SK-N-SH (cell line): ENCODE data around the gene PRDX5.

Source experiments
- EP300 ChIP-seq, 2 experiments: IDR thresholded peaks; 2 replicates each; pipeline versions ENCODE4 v1.4.0 to v1.6.1; 2012; ENCODE audit warnings: borderline replicate concordance in 1 of 2, low read depth in 1 of 2, low read length in 1 of 2
- EZH2phosphoT487 ChIP-seq: fragments of 200-600 bp; sonication (generic); IDR thresholded peaks from 2 replicates; pipeline ENCODE4 v1.6.1; 2017; ENCODE audit warnings: low read depth, mixed run types, mild to moderate bottlenecking, antibody characterized with exemption, moderate library complexity, borderline replicate concordance
- MXI1 ChIP-seq: IDR thresholded peaks from 2 replicates; pipeline ENCODE4 v1.6.1; 2012; ENCODE audit warnings: mild to moderate bottlenecking, low read depth, low read length, improper control_type of control experiment
- POLR2AphosphoS5 ChIP-seq: IDR thresholded peaks from 2 replicates; pipeline ENCODE4 v1.6.1; 2012; ENCODE audit warnings: low read depth, low read length
- SIN3A ChIP-seq: IDR thresholded peaks from 2 replicates; pipeline ENCODE4 v1.6.1; 2012; ENCODE audit warnings: low read depth, mild to moderate bottlenecking, low read length, moderate library complexity, borderline replicate concordance
- TF ChIP-seq, protein P1 (sequence below): IDR thresholded peaks from 2 replicates; pipeline ENCODE4 v1.6.1; 2012; ENCODE audit warnings: mild to moderate bottlenecking, low read depth, low read length, moderate library complexity

- no peak for TF ChIP-seq POLR2AphosphoS5
- TF ChIP-seq, protein P1, sequence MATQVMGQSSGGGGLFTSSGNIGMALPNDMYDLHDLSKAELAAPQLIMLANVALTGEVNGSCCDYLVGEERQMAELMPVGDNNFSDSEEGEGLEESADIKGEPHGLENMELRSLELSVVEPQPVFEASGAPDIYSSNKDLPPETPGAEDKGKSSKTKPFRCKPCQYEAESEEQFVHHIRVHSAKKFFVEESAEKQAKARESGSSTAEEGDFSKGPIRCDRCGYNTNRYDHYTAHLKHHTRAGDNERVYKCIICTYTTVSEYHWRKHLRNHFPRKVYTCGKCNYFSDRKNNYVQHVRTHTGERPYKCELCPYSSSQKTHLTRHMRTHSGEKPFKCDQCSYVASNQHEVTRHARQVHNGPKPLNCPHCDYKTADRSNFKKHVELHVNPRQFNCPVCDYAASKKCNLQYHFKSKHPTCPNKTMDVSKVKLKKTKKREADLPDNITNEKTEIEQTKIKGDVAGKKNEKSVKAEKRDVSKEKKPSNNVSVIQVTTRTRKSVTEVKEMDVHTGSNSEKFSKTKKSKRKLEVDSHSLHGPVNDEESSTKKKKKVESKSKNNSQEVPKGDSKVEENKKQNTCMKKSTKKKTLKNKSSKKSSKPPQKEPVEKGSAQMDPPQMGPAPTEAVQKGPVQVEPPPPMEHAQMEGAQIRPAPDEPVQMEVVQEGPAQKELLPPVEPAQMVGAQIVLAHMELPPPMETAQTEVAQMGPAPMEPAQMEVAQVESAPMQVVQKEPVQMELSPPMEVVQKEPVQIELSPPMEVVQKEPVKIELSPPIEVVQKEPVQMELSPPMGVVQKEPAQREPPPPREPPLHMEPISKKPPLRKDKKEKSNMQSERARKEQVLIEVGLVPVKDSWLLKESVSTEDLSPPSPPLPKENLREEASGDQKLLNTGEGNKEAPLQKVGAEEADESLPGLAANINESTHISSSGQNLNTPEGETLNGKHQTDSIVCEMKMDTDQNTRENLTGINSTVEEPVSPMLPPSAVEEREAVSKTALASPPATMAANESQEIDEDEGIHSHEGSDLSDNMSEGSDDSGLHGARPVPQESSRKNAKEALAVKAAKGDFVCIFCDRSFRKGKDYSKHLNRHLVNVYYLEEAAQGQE, result no peak
- no peak for TF ChIP-seq EP300 (IDR thresholded peaks at IDR 0.05; ENCODE audit: borderline replicate concordance in 1 of 2, low read depth in 1 of 2, low read length in 1 of 2)
- no peak for TF ChIP-seq SIN3A
- TF ChIP-seq EZH2phosphoT487, result no peak
- TF ChIP-seq MXI1, result no peak
Observed at GRCh38 chr11:64276653-64277431, 41.1 kb upstream of the PRDX5 start.
